Lung (tissue), 12 donors: Measurements from ENCODE around the gene PDE4C. TPM values are rescaled to one million over a fixed set of nuclear protein-coding genes. Genes with fewer than 3 reads are reported as not detected.
A peak's percentile ranks its signal among the peaks of the same experiment; 100 is the strongest.

Experiments used
- ATAC-seq: fragments of 200-7000 bp; cut with Tn5 transposase; one replicate; pipeline ENCODE4 v1.9.1; 2020; ENCODE audit warnings: moderate number of reproducible peaks; ENCODE audit not compliant: insufficient read depth, low FRiP score
- DNase-seq, 3 donors: peaks; one replicate each; pipeline ENCODE4 v3.0.0-alpha.2; 2013 to 2017
- H3K27ac ChIP-seq, 2 donors: one replicate each; pipeline ENCODE4 v1.5.1; 2013; ENCODE audit warnings: mild to moderate bottlenecking in 2 of 2, moderate library complexity in 2 of 2, control low read depth in 1 of 2, inconsistent platforms in 1 of 2, low read depth in 1 of 2, low read length in 1 of 2
- H3K27me3 ChIP-seq, 3 donors: one replicate each; pipeline ENCODE4 v1.5.1; 2013; ENCODE audit warnings: low read length in 2 of 3; ENCODE audit not compliant: control insufficient read depth in 3 of 3, insufficient read depth in 3 of 3
- H3K36me3 ChIP-seq, 4 donors: one replicate each; pipeline ENCODE4 v1.5.1; 2013; ENCODE audit warnings: low read length in 4 of 4, mild to moderate bottlenecking in 1 of 4, moderate library complexity in 1 of 4; ENCODE audit not compliant: control insufficient read depth in 4 of 4, insufficient read depth in 4 of 4
- H3K4me1 ChIP-seq, 5 donors: one replicate each; pipeline ENCODE4 v1.5.1; 2013; ENCODE audit warnings: low read length in 5 of 5, mild to moderate bottlenecking in 2 of 5, moderate library complexity in 1 of 5; ENCODE audit not compliant: control insufficient read depth in 5 of 5, insufficient read depth in 5 of 5
- H3K4me3 ChIP-seq: one replicate; pipeline ENCODE4 v1.5.1; 2013; ENCODE audit warnings: mild to moderate bottlenecking, control low read depth, moderate library complexity
- H3K9ac ChIP-seq, 2 donors: one replicate each; pipeline ENCODE4 v1.5.1; 2013; ENCODE audit warnings: low read length in 2 of 2, control low read depth in 1 of 2; ENCODE audit not compliant: insufficient read depth in 1 of 2
- H3K9me3 ChIP-seq, 4 donors: one replicate each; pipeline ENCODE4 v1.5.1; 2013; ENCODE audit warnings: low read length in 3 of 4, mild to moderate bottlenecking in 1 of 4, moderate library complexity in 1 of 4; ENCODE audit not compliant: control insufficient read depth in 4 of 4, insufficient read depth in 3 of 4
- WGBS, 2 donors: extraction: QIAGEN DNeasy Blood & Tissue Kit; methylation state at CpG; one replicate each; pipeline ENCODE4 v1.1.7; 2013; 5-methylcytosine and 5-hydroxymethylcytosine counted together
- polyA plus RNA-seq, 2 donors: library from polyadenylated mRNA; stranded (reverse); fragments of 200-250 nt; gene quantifications; one replicate each; pipeline ENCODE4 v1.2.1, GENCODE V29; 2013
- total RNA-seq, 2 donors: library from RNA; depleted of rRNA in 1 of 2; stranded (reverse); fragments of >200 nt in 1 of 2; gene quantifications; one replicate each; pipeline ENCODE4 v1.2.1, GENCODE V29; 2014 to 2021
- TF ChIP-seq, protein P1 (sequence below): IDR thresholded peaks from 2 replicates; pipeline ENCODE4 v1.5.1; 2012; ENCODE audit warnings: mild to moderate bottlenecking; ENCODE audit errors: control extremely low read depth, extremely low read depth
- donor health status: control.
- donor health status: control.
- donor health status: Bipolar disorder and iron deficiency.
- donor health status: healthy.
- donor health status: DM: yes; HTN: yes; CAD: no.

Gene PDE4C
- total and polyA plus RNA-seq, 4 donors = 0.32 to 32.4 (median 4.2) TPM

DNA sequence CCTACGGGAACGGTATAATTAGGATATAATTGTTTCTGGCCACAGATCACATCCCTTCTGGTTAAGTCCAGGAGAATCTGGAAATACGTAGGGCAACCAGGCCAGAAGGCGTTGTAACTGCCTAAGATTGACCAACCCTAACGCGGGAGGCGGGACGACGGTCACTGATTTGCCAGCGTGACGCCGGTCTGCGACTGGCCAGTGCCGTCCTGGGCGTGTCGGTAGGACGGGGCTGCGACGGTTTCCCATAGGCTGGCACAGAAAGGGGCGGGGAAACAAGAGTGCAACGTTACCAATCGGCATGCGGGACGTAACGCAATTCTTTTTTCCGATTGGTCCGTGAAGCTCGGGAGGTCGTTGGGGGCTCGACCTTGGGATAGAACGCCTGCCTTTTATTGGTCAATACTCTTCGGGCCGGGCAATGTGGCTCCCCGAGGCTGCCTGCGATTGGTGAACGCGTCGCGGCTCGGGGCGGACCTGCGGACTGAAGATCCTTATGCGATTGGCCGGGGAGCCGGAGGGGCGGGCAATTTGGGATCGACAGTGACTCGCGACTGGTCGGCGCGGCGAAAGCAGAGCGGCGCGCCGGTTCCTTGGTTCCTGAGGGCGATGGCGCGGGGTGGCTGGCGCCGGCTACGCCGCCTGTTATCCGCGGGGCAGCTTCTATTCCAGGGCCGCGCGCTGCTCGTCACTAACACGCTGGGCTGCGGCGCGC lies 33.4 kb downstream of the PDE4C start, which contains the start of gene MPV17L2:
TSS of gene MPV17L2 (plus strand) at position 546 of the 715 bp plus-strand sequence. CDS start at position 610, 64 bp downstream.
- Histone ChIP-seq H3K36me3 (peaks cover 0 to 18% (median 3%) of the 10 kb centered on the region in 4 donors), H3K27me3 (no peaks in the 10 kb centered on the region), H3K9me3 (no peaks in the 10 kb centered on the region), H3K9ac (peak within 1 kb of the TSS; percentile 7 to 98), H3K27ac (peak within 1 kb of the TSS; percentile 94 to 97), H3K4me1 (peaks cover 0 to 20% (median 9%) of the 10 kb centered on the region in 5 donors), H3K4me3 (peak within 1 kb of the TSS; percentile 77)
- peak; percentile 95 for ATAC-seq
- TF ChIP-seq, protein P1, sequence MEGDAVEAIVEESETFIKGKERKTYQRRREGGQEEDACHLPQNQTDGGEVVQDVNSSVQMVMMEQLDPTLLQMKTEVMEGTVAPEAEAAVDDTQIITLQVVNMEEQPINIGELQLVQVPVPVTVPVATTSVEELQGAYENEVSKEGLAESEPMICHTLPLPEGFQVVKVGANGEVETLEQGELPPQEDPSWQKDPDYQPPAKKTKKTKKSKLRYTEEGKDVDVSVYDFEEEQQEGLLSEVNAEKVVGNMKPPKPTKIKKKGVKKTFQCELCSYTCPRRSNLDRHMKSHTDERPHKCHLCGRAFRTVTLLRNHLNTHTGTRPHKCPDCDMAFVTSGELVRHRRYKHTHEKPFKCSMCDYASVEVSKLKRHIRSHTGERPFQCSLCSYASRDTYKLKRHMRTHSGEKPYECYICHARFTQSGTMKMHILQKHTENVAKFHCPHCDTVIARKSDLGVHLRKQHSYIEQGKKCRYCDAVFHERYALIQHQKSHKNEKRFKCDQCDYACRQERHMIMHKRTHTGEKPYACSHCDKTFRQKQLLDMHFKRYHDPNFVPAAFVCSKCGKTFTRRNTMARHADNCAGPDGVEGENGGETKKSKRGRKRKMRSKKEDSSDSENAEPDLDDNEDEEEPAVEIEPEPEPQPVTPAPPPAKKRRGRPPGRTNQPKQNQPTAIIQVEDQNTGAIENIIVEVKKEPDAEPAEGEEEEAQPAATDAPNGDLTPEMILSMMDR = no peak
- WGBS, 2 donors = 0 to 1% methylated on average over 74 of the region's 74 CpGs
- DNase-seq = peak; percentile 100

DNA sequence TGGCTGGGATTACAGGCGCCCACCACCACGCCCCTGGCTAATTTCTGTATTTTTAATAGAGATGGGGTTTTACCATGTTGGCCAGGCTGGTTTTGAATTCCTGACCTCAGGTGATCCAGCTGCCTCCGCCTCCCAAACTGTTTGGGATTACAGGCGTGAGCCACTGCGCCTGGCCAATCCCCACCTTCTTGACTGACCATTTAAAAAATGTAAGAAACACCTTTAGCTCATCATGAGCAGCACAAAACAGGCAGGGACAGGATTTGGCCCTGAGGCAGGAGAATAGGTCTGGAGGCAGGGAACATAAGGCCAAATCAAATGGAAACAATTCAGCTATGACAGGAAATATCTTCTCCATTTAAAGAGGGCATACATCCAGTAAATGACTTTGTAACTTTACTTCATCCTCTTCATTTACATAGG lies 34.6 kb downstream of the PDE4C start:
- Histone ChIP-seq H3K4me1 (peaks cover 0 to 20% (median 9%) of the 10 kb centered on the region in 5 donors), H3K36me3 (peaks cover 0 to 13% (median 2%) of the 10 kb centered on the region in 4 donors)
- DNase-seq = no peak

DNA sequence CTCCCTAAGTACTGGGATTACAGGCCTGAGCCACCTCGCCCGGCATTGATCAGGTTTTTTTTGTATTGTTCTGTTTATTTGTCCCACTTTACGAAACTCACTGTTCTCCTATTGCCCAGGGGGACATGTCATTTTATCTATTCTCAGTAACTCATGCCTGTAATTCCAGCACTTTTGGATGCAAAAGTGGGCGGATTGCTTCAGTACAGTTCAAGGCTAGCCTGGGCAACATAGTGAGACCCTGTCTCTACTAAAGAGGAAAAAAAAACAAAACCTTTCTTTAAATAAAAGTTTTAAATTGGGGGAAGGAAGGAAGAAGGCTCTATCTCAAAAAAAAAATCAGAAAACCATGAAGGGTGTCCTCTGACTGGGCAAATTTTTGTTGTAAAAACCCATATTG lies 36.0 kb downstream of the PDE4C start:
- 95 to 96% methylated on average over 4 of the region's 4 CpGs for WGBS, 2 donors

More for the DNA sequence above, 34.6 kb downstream of the PDE4C start:
- Histone ChIP-seq H3K27ac (peak overlapping the region; percentile 41 to 80), H3K9me3 (no peaks in the 10 kb centered on the region), H3K9ac (peak overlapping the region; percentile 7 to 98), H3K27me3 (no peaks in the 10 kb centered on the region), H3K4me3 (no peak overlapping the region)
- TF ChIP-seq, protein P1 = no peak
- WGBS, 2 donors = 61 to 78% methylated on average over 5 of the region's 5 CpGs
- ATAC-seq = no peak

More for the DNA sequence above, 36.0 kb downstream of the PDE4C start:
- Histone ChIP-seq H3K4me1 (peaks cover 0 to 20% (median 9%) of the 10 kb centered on the region in 5 donors), H3K9ac (no peak overlapping the region), H3K4me3 (no peak overlapping the region), H3K27ac (no peak overlapping the region), H3K9me3 (no peaks in the 10 kb centered on the region), H3K27me3 (no peaks in the 10 kb centered on the region), H3K36me3 (peaks cover 0 to 2% (median 0%) of the 10 kb centered on the region in 4 donors)
- ATAC-seq (no peak), DNase-seq (no peak)
- TF ChIP-seq, protein P1 = no peak
